Upper lobe of left lung (tissue), 6 donors: Measurements from ENCODE around the gene SPSB1. TPM values are rescaled to one million over a fixed set of nuclear protein-coding genes. Genes with fewer than 3 reads are reported as not detected.
"Not testable (repeated sequence)": the region's sequence is repeated elsewhere in the genome, so short reads cannot be mapped to it uniquely, and the experiment has no call there.

Experiments used
- ATAC-seq, 2 donors: fragments of 200-7000 bp; cut with Tn5 transposase; one replicate each; pipeline ENCODE4 v1.9.1; 2022; ENCODE audit warnings: mild to moderate bottlenecking in 2 of 2, moderate library complexity in 2 of 2; ENCODE audit not compliant: low FRiP score in 2 of 2
- DNase-seq, 2 donors: peaks; one replicate each; pipeline ENCODE4 v3.0.0-alpha.2; 2019 to 2020
- H3K27ac ChIP-seq, 4 donors: fragments of 200-600 bp; sonication (generic); one replicate each; pipeline ENCODE4 v1.5.1; 2016 to 2019
- H3K27me3 ChIP-seq, 4 donors: fragments of 200-600 bp; sonication (generic); one replicate each; pipeline ENCODE4 v1.5.1; 2017 to 2019
- H3K36me3 ChIP-seq, 4 donors: fragments of 200-600 bp; sonication (generic); one replicate each; pipeline ENCODE4 v1.5.1; 2016 to 2019
- H3K4me1 ChIP-seq, 4 donors: fragments of 200-600 bp; sonication (generic); one replicate each; pipeline ENCODE4 v1.5.1; 2018 to 2019
- H3K4me3 ChIP-seq, 4 donors: fragments of 200-600 bp; sonication (generic); one replicate each; pipeline ENCODE4 v1.5.1; 2017 to 2019; ENCODE audit warnings: mild to moderate bottlenecking in 2 of 4, moderate library complexity in 1 of 4
- H3K9me3 ChIP-seq, 4 donors: fragments of 200-600 bp; sonication (generic); one replicate each; pipeline ENCODE4 v1.5.1; 2018 to 2019
- EP300 ChIP-seq, 4 donors: sonication (generic); formaldehyde crosslinking; IDR thresholded peaks; one replicate each; pipeline ENCODE4 v1.5.1; 2017; ENCODE audit warnings: antibody characterized with exemption in 4 of 4, control low read depth in 2 of 4
- POLR2A ChIP-seq, 4 donors: fragments of 450-650 bp; IDR thresholded peaks; one replicate each; pipeline ENCODE4 v1.5.1; 2016 to 2017; ENCODE audit warnings: antibody characterized with exemption in 4 of 4, mild to moderate bottlenecking in 2 of 4
- POLR2AphosphoS5 ChIP-seq, 2 donors: sonication (generic); formaldehyde crosslinking; IDR thresholded peaks; one replicate each; pipeline ENCODE4 v1.5.1; 2017; ENCODE audit warnings: antibody characterized with exemption in 2 of 2
- WGBS, 2 donors: methylation state at CpG; one replicate each; pipeline ENCODE4 v1.1.5; 2017 to 2018; 5-methylcytosine and 5-hydroxymethylcytosine counted together
- total RNA-seq, 6 donors: library from RNA; depleted of rRNA in 4 of 6; stranded (reverse); fragments of >200 nt in 4 of 6; gene quantifications; one replicate each; pipeline versions ENCODE4 v1.1.0 to v1.2.1, GENCODE V29; 2016 to 2021
- TF ChIP-seq, protein P1 (sequence below), 6 experiments: fragments of 450-650 bp in 4 of 6; fragments of 200-600 bp in 2 of 6; sonication (generic) in 2 of 6; IDR thresholded peaks; one replicate each; pipeline ENCODE4 v1.5.1; 2016 to 2019; ENCODE audit warnings: antibody characterized with exemption in 6 of 6
- donor health status: DM: no; HTN: no; CAD: no; lungs with moderate emphysema.
- donor health status: DM: no; HTN: yes; CAD: no; lungs with severe emphysema.

SPSB1 gene
- total RNA-seq, 6 donors from 2014 or later: 21.0 to 49.1 (median 30.3) TPM

DNA sequence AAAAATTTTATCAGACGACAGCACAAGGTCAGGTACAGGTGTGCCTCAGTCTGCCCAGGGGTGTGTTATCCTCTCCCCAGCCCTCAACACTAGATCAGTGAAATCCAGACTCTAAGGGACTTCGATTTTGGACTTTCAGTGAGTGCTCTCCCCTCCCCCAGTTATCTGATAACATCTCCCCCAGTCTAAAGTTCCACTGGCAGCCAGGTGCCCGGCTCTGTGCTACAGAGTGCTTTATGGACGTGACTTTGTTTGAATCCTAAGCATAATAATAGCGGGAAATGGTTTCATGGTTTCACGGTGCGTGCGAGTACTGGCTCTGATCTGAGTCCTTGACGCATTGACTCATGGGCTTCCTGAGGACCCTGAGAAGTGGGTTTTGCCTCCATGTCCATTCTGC is 3.2 kb downstream of the SPSB1 start:
- WGBS, 2 donors: 83 to 85% methylated on average over 9 of the region's 9 CpGs
- H3K36me3 ChIP-seq: no peaks in the 10 kb centered on the region
- H3K9me3 ChIP-seq: no peaks in the 10 kb centered on the region
- no peak overlapping the region for H3K27ac ChIP-seq
- TF ChIP-seq POLR2AphosphoS5 (IDR thresholded peaks at IDR 0.05): no peak
- TF ChIP-seq, protein P1, sequence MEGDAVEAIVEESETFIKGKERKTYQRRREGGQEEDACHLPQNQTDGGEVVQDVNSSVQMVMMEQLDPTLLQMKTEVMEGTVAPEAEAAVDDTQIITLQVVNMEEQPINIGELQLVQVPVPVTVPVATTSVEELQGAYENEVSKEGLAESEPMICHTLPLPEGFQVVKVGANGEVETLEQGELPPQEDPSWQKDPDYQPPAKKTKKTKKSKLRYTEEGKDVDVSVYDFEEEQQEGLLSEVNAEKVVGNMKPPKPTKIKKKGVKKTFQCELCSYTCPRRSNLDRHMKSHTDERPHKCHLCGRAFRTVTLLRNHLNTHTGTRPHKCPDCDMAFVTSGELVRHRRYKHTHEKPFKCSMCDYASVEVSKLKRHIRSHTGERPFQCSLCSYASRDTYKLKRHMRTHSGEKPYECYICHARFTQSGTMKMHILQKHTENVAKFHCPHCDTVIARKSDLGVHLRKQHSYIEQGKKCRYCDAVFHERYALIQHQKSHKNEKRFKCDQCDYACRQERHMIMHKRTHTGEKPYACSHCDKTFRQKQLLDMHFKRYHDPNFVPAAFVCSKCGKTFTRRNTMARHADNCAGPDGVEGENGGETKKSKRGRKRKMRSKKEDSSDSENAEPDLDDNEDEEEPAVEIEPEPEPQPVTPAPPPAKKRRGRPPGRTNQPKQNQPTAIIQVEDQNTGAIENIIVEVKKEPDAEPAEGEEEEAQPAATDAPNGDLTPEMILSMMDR (IDR thresholded peaks at IDR 0.05): no peak
- no peak for TF ChIP-seq EP300 (IDR thresholded peaks at IDR 0.05)
- TF ChIP-seq POLR2A (IDR thresholded peaks at IDR 0.05): no peak
- ATAC-seq (no peak), DNase-seq (no peak)
- no peak overlapping the region for H3K4me3 ChIP-seq
- no peaks in the 10 kb centered on the region for H3K27me3 ChIP-seq
- peaks cover 26 to 57% (median 42%) of the 10 kb centered on the region in 4 donors for H3K4me1 ChIP-seq

GRCh38 chr1:9296850-9297249 is 4.2 kb downstream of the SPSB1 start:
- peak in 1 of 2 donors; percentile 44 for DNase-seq
- Histone ChIP-seq H3K36me3 (no peaks in the 10 kb centered on the region), H3K9me3 (no peaks in the 10 kb centered on the region), H3K4me3 (no peak overlapping the region), H3K27me3 (no peaks in the 10 kb centered on the region), H3K4me1 (peaks cover 22 to 61% (median 44%) of the 10 kb centered on the region in 4 donors), H3K27ac (no peak overlapping the region)
- WGBS, 2 donors: 88 to 93% methylated on average over 6 of the region's 6 CpGs
- TF ChIP-seq EP300 (IDR thresholded peaks at IDR 0.05) (peak in 1 of 4 donors; percentile 40), POLR2A (IDR thresholded peaks at IDR 0.05) (no peak)
- ATAC-seq: no peak

- no peaks in the 10 kb centered on the region for H3K9me3 ChIP-seq
- DNase-seq: no peak
- no peak overlapping the region for H3K4me3 ChIP-seq
- H3K36me3 ChIP-seq: no peaks in the 10 kb centered on the region
- no peak for ATAC-seq
- H3K27me3 ChIP-seq: no peaks in the 10 kb centered on the region
- 76 to 88% methylated on average over 9 of the region's 9 CpGs for WGBS, 2 donors
- peaks cover 26 to 62% (median 48%) of the 10 kb centered on the region in 4 donors for H3K4me1 ChIP-seq
- TF ChIP-seq, protein P1 (IDR thresholded peaks at IDR 0.05): no peak
- no peak for TF ChIP-seq POLR2A (IDR thresholded peaks at IDR 0.05)
- no peak overlapping the region for H3K27ac ChIP-seq
These were observed 5.1 kb downstream of the SPSB1 start for GRCh38 chr1:9297831-9298230.

- Histone ChIP-seq H3K27ac (no peak overlapping the region), H3K36me3 (no peaks in the 10 kb centered on the region), H3K4me3 (no peak overlapping the region), H3K9me3 (no peaks in the 10 kb centered on the region), H3K4me1 (peaks cover 31 to 67% (median 52%) of the 10 kb centered on the region in 4 donors), H3K27me3 (no peaks in the 10 kb centered on the region)
- TF ChIP-seq POLR2A (IDR thresholded peaks at IDR 0.05) (no peak), POLR2AphosphoS5 (IDR thresholded peaks at IDR 0.05) (no peak), EP300 (IDR thresholded peaks at IDR 0.05) (no peak)
- TF ChIP-seq, protein P1 (IDR thresholded peaks at IDR 0.05): no peak
- DNase-seq (no peak), ATAC-seq (no peak)
- 55 to 82% methylated on average over 3 of the region's 3 CpGs for WGBS, 2 donors
These were observed 5.6 kb downstream of the SPSB1 start for GRCh38 chr1:9298282-9298681.

DNA sequence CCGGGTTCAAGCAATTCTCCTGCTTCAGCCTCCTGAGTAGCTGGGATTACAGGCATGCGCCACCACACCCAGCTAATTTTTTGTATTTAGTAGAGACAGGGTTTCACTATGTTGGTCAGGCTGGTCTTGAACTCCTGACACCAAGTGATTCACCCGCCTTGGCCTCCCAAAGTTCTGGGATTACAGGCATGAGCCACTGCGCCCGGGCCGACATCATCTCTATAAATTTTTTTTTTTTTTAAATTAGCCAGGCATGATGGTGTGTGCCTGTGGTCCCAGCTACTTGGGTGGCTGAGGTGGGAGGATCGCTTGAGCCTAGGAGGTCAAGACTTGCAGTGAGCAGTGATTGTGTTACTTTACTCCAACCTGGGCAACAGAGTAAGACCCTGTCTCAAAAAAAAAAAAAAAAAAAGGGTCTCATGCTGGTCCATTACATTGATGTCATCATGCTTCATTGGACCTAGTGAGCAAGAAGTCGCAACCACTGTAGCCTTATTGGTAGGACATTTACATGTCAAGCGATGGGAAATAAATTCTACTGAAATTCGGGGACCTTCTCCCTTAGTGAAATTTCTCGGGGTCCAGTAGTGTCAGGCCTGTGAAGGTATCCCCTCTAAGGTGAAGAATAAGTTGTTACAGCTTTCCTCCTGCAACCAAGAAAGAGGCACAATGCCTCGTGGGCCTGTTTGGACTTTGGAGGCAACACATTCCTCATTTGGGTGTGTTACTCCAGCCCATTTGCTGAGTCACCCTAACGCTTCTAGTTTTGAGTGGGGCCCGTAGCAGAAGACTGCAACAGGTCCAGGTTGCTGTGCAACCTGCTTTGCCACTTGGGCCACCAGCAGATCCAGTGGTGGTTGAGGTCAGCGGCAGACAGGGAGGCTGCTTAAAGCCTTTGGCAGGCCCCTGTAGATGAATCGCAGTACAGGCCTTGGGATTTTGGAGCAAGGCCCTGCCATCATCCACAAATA is 7.2 kb downstream of the SPSB1 start:
- not testable (repeated sequence) for H3K9me3 ChIP-seq, H3K27me3 ChIP-seq, H3K4me3 ChIP-seq, H3K36me3 ChIP-seq
- peak in 1 of 2 donors; percentile 92 for DNase-seq
- Histone ChIP-seq H3K27ac (peak overlapping the region; percentile 29 to 85 (median 61)), H3K4me1 (peaks cover 32 to 71% (median 56%) of the 10 kb centered on the region in 4 donors)
- peak; percentile 17 to 45 for ATAC-seq
- 84 to 91% methylated on average over 14 to 16 of the region's 16 CpGs for WGBS, 2 donors
- peak; percentile 17 to 57 for TF ChIP-seq POLR2AphosphoS5 (IDR thresholded peaks at IDR 0.05)
- peak in 1 of 4 donors; percentile 36 for TF ChIP-seq POLR2A (IDR thresholded peaks at IDR 0.05)
- TF ChIP-seq EP300 (IDR thresholded peaks at IDR 0.05): peak in 2 of 4 donors; percentile 17 to 62
